ENCODE data around the gene CACNA2D2.

Gene CACNA2D2

GRCh38 chr3:50503504-50504342 lies at the start of gene CACNA2D2:
CACNA2D2 (minus strand) TSS chr3:50503634; CDS start chr3:50503423, 211 bp downstream.
- no peak for DNase-seq

GRCh38 chr3:50552598-50552997 lies 49.2 kb upstream of the CACNA2D2 start:
- DNase-seq = no peak

GRCh38 chr3:50551681-50552435 lies 48.4 kb upstream of the CACNA2D2 start:
- DNase-seq = no peak

GRCh38 chr3:50551054-50551659 lies 47.7 kb upstream of the CACNA2D2 start:
- DNase-seq = no peak

GRCh38 chr3:50550079-50550736 lies 46.8 kb upstream of the CACNA2D2 start:
- DNase-seq = no peak

- DNase-seq = no peak
These were observed 45.8 kb upstream of the CACNA2D2 start for GRCh38 chr3:50549226-50549625.

GRCh38 chr3:50545781-50546180 lies 42.3 kb upstream of the CACNA2D2 start:
- no peak for DNase-seq

GRCh38 chr3:50542177-50543034 lies 39.0 kb upstream of the CACNA2D2 start:
- no peak for DNase-seq

- no peak for DNase-seq
These were observed 36.2 kb upstream of the CACNA2D2 start for GRCh38 chr3:50539356-50540286.

GRCh38 chr3:50537421-50538129 lies 34.1 kb upstream of the CACNA2D2 start:
- no peak for DNase-seq

GRCh38 chr3:50536471-50537180 lies 33.2 kb upstream of the CACNA2D2 start:
- no peak for DNase-seq

- DNase-seq = no peak
These were observed 31.4 kb upstream of the CACNA2D2 start for GRCh38 chr3:50534681-50535330.

- no peak for DNase-seq
These were observed 30.5 kb upstream of the CACNA2D2 start for GRCh38 chr3:50533807-50534461.

GRCh38 chr3:50533316-50533715 lies 29.9 kb upstream of the CACNA2D2 start:
- DNase-seq = no peak

GRCh38 chr3:50532062-50532705 lies 28.8 kb upstream of the CACNA2D2 start:
- DNase-seq = no peak

- no peak for DNase-seq
These were observed 27.8 kb upstream of the CACNA2D2 start for GRCh38 chr3:50531201-50531600.

GRCh38 chr3:50530001-50530970 lies 26.9 kb upstream of the CACNA2D2 start:
- DNase-seq = no peak

All from GF-D8 (cell line).